GM10266 (cell line): ENCODE measurements around the gene LPIN1.

Experiments
- DNase-seq: peaks from one replicate; pipeline ENCODE4 v3.0.0; 2012; ENCODE audit errors: extremely low spot score
- TF ChIP-seq, protein P1 (sequence below): IDR thresholded peaks from 2 replicates; pipeline ENCODE4 v1.5.1; 2012; ENCODE audit warnings: mild to moderate bottlenecking, low read depth; ENCODE audit not compliant: control insufficient read depth, insufficient read depth; ENCODE audit errors: missing control alignments

LPIN1 gene

GRCh38 chr2:11745613-11746375 is 638 bp upstream of the LPIN1 start:
- DNase-seq = no peak

GRCh38 chr2:11746807-11747459 is 501 bp downstream of the LPIN1 start:
- no peak for DNase-seq
- TF ChIP-seq, protein P1, sequence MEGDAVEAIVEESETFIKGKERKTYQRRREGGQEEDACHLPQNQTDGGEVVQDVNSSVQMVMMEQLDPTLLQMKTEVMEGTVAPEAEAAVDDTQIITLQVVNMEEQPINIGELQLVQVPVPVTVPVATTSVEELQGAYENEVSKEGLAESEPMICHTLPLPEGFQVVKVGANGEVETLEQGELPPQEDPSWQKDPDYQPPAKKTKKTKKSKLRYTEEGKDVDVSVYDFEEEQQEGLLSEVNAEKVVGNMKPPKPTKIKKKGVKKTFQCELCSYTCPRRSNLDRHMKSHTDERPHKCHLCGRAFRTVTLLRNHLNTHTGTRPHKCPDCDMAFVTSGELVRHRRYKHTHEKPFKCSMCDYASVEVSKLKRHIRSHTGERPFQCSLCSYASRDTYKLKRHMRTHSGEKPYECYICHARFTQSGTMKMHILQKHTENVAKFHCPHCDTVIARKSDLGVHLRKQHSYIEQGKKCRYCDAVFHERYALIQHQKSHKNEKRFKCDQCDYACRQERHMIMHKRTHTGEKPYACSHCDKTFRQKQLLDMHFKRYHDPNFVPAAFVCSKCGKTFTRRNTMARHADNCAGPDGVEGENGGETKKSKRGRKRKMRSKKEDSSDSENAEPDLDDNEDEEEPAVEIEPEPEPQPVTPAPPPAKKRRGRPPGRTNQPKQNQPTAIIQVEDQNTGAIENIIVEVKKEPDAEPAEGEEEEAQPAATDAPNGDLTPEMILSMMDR = no peak

More at GRCh38 chr2:11745613-11746375, 638 bp upstream of the LPIN1 start:
- TF ChIP-seq, protein P1 = no peak

GRCh38 chr2:11748018-11748860 is 1.8 kb downstream of the LPIN1 start:
- no peak for DNase-seq
- TF ChIP-seq, protein P1 = no peak

DNA sequence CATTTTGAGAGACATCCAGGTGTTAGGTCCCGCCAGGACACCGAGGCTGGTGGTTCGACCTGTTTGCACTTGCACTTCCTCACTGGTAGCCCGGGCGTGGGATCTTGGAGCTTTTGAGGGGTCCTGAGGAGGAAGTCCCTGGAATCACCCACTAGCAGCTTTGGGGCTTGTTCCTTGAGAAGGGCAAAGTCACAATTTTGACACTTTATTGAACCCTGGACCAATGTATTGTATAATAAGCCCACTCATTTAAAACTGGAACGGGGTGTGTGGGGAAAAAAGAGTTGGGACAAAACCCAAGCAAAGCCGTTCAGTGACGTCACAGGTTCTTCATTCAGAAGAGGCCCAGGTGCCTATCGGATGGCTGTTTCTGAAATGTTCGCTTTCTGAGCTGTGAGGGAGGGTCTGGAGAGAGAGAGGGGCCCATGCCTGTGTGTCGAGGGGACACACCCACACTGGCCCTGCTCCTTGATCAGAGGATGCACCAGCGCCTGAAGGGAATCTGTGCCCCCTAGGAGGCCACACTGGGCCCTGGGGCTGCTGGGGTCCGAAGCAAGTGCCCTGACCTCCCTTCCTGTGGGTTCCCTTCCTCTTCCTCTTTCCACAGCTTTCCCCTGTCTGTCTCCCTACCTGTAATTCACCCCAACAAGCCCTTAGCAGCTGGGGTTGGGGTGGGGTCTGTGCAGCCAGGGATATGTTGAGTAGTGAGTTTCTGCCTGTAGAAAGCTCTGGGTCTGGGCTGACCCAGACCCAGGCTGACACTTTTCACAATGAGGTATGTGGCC is 2.6 kb downstream of the LPIN1 start:
- TF ChIP-seq, protein P1 = no peak

DNA sequence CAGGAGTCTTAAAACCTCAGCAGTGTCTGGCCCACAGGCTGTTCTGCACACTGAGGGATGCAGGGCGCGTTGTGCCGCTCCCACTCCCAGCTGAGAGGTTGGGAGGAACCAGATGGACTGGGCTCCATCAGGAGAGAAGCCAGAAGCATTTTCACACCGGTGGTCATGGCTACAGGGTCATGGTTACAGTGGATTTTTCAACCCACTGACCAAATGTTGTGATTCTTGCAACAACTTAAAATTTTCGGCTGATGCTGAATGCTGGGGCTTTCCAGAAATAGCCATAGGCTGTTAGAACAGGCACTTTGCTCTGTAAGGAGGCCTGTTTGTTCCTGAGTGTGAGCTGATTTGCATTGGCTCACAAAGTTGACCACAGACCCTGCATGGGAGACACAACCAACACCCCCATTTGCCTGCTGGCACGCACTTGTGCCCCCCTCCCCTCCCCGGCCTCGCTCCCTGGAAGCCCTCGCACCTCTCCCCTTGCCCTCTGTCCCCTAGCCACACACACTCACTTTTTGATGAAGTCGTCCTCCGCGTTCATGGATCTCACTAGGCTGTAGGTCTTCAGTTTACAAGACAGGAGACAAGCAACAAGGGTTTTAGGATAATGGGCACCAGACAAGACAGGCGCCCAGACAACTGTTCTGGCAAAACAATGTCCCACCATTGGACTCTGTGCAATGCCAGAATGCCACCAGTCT is 3.4 kb downstream of the LPIN1 start:
- TF ChIP-seq, protein P1 = no peak
- no peak for DNase-seq

More for the DNA sequence above, 2.6 kb downstream of the LPIN1 start:
- no peak for DNase-seq

DNA sequence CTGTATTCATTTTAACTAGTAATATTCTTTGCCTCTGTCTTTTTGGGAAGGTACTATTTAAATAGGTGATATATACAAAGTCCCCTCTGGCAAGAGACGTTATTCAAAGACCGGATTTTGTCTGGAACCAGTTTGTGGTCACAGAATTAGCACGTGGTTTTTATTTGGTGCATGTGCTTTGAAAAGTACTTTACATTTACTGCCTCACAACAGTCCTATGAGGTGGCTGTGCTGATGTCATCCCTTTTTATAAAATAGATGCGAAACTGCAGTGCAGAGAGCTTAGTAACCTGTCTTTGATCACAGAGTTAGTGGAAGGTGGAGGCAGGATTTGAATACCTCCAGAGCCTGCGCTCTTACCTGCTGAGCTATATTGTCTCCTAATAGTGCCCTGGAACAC is 4.0 kb downstream of the LPIN1 start:
- DNase-seq = peak; percentile 70
- TF ChIP-seq, protein P1 = no peak
